HG03354 (cell line): ENCODE results near the gene ANKAR.
"Not testable (repeated sequence)": the region's sequence is repeated elsewhere in the genome, so short reads cannot be mapped to it uniquely, and the experiment has no call there.

Experiments used
- ATAC-seq: cut with Tn5 transposase; IDR thresholded peaks from one replicate; pipeline ENCODE4 v1.9.1; 2021; ENCODE audit warnings: mild to moderate bottlenecking; ENCODE audit not compliant: unreplicated experiment, poor library complexity, severe bottlenecking

Gene ANKAR

GRCh38 chr2:189696223-189696622 lies 21.8 kb downstream of the ANKAR start:
- no peak for ATAC-seq

- peak; percentile 65 for ATAC-seq
Observed at GRCh38 chr2:189698020-189698887, 23.8 kb downstream of the ANKAR start.

- ATAC-seq = no peak
Observed at GRCh38 chr2:189700681-189701080, 26.2 kb downstream of the ANKAR start.

- ATAC-seq = no peak
Observed at GRCh38 chr2:189702071-189702470, 27.6 kb downstream of the ANKAR start.

- no peak for ATAC-seq
Observed at GRCh38 chr2:189709501-189710221, 35.2 kb downstream of the ANKAR start.

GRCh38 chr2:189717593-189717992 lies 43.1 kb downstream of the ANKAR start:
- not testable (repeated sequence) for ATAC-seq

- ATAC-seq = no peak
Observed at GRCh38 chr2:189719571-189719970, 45.1 kb downstream of the ANKAR start.

- no peak for ATAC-seq
Observed at GRCh38 chr2:189723192-189723591, 48.7 kb downstream of the ANKAR start.
